ENCODE results near the gene ZDHHC5.

DNA sequence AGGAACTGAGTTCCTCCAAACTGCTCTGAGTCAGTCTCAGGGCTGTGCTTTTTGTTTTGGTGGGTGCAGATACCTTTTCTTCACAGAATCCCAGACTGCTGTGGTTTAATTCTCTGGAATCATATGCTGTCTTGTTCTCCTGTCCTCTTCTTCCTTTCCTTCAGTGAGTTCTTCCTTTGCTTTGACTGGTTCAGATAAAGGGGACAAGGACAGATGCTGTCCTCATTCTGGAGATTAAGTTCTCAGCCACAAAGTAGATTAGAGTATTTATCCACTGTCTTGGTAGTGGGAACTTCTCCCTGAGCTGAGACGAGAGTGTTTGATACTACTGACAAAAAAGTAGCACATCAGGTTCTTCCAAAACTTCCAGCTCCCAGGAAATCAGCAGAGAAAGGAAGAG lies 13.3 kb downstream of the ZDHHC5 start:
- TF ChIP-seq, protein P1, sequence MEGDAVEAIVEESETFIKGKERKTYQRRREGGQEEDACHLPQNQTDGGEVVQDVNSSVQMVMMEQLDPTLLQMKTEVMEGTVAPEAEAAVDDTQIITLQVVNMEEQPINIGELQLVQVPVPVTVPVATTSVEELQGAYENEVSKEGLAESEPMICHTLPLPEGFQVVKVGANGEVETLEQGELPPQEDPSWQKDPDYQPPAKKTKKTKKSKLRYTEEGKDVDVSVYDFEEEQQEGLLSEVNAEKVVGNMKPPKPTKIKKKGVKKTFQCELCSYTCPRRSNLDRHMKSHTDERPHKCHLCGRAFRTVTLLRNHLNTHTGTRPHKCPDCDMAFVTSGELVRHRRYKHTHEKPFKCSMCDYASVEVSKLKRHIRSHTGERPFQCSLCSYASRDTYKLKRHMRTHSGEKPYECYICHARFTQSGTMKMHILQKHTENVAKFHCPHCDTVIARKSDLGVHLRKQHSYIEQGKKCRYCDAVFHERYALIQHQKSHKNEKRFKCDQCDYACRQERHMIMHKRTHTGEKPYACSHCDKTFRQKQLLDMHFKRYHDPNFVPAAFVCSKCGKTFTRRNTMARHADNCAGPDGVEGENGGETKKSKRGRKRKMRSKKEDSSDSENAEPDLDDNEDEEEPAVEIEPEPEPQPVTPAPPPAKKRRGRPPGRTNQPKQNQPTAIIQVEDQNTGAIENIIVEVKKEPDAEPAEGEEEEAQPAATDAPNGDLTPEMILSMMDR (conservative IDR thresholded peaks at IDR 0.05; ENCODE audit: low read depth, low read length) = no peak
- TF ChIP-seq POLR2A (IDR thresholded peaks at IDR 0.05; ENCODE audit: low read depth, low read length) (no peak), CEBPB (IDR thresholded peaks at IDR 0.05; ENCODE audit: low read depth, low read length) (no peak), RFX5 (IDR thresholded peaks at IDR 0.05; ENCODE audit: low read depth, low read length) (no peak), FOS (IDR thresholded peaks at IDR 0.05; ENCODE audit: low read depth, low read length) (no peak), MAZ (IDR thresholded peaks at IDR 0.05; ENCODE audit: borderline replicate concordance, low read depth, low read length) (no peak)
- TF ChIP-seq, protein P2, sequence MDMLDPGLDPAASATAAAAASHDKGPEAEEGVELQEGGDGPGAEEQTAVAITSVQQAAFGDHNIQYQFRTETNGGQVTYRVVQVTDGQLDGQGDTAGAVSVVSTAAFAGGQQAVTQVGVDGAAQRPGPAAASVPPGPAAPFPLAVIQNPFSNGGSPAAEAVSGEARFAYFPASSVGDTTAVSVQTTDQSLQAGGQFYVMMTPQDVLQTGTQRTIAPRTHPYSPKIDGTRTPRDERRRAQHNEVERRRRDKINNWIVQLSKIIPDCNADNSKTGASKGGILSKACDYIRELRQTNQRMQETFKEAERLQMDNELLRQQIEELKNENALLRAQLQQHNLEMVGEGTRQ (IDR thresholded peaks at IDR 0.05; ENCODE audit: low read depth, low read length) = no peak
